HEK293 (cell line): ENCODE measurements around the gene ACTA2.

ENCODE experiments used
- CTCF ChIA-PET: fragments of 350-600 bp; formaldehyde crosslinking; extraction: SDS; loops from one replicate; lab custom pipeline; 2021; ENCODE audit warnings: antibody characterized with exemption; lab: Yijun Ruan, JAX
- POLR2A ChIA-PET: fragments of 300-600 bp; formaldehyde crosslinking; extraction: SDS; loops from one replicate; lab custom pipeline; 2020; ENCODE audit warnings: antibody characterized with exemption, inconsistent platforms; lab: Yijun Ruan, JAX
- H3K27ac ChIP-seq: fragments of 200-500 bp; sonication (Bioruptor generic); 2 replicates; pipeline ENCODE4 v1.5.1; 2014; ENCODE audit warnings: low read depth, low read length, control low read depth, inconsistent platforms; ENCODE audit errors: extremely low read depth
- H3K36me3 ChIP-seq, 2 experiments: fragments of 200-500 bp in 1 of 2; sonication (Bioruptor generic) in 1 of 2; 1 replicate in 1 of 2; 2 replicates in 1 of 2; pipeline ENCODE4 v1.5.1; 2014 to 2017; ENCODE audit warnings: inconsistent platforms in 2 of 2, low read length in 2 of 2; ENCODE audit not compliant: control insufficient read depth in 2 of 2, insufficient read depth in 1 of 2
- H3K4me1 ChIP-seq: fragments of 200-500 bp; sonication (Bioruptor generic); 2 replicates; pipeline ENCODE4 v1.5.1; 2014; ENCODE audit warnings: mild to moderate bottlenecking, low read length, inconsistent platforms; ENCODE audit not compliant: control insufficient read depth, insufficient read depth
- H3K4me3 ChIP-seq: 2 replicates; pipeline ENCODE4 v1.5.1; 2011; ENCODE audit warnings: low read depth, mild to moderate bottlenecking, control low read depth, low read length, moderate library complexity
- H3K9me3 ChIP-seq: fragments of 200-500 bp; sonication (Bioruptor generic); 2 replicates; pipeline ENCODE4 v1.5.1; 2014; ENCODE audit warnings: low read depth, low read length, inconsistent platforms; ENCODE audit not compliant: control insufficient read depth, insufficient read depth
- FEZF1 ChIP-seq: fragments of 450-650 bp; formaldehyde crosslinking; IDR thresholded peaks from 2 replicates; pipeline ENCODE4 v1.5.1; 2016; ENCODE audit warnings: missing biosample characterization, missing genetic modification characterization
- GLIS1 ChIP-seq: fragments of 450-650 bp; formaldehyde crosslinking; IDR thresholded peaks from 2 replicates; pipeline ENCODE4 v1.5.1; 2016; ENCODE audit warnings: missing biosample characterization, missing genetic modification characterization
- MYNN ChIP-seq: fragments of 450-650 bp; formaldehyde crosslinking; IDR thresholded peaks from 2 replicates; pipeline ENCODE4 v1.5.1; 2016; ENCODE audit warnings: missing biosample characterization, missing genetic modification characterization, borderline replicate concordance
- SP2 ChIP-seq: fragments of 450-650 bp; formaldehyde crosslinking; IDR thresholded peaks from 2 replicates; pipeline ENCODE4 v1.5.1; 2016; ENCODE audit warnings: missing biosample characterization, missing genetic modification characterization
- WT1 ChIP-seq: fragments of 450-650 bp; formaldehyde crosslinking; IDR thresholded peaks from 2 replicates; pipeline ENCODE4 v1.5.1; 2016; ENCODE audit warnings: missing biosample characterization, missing genetic modification characterization
- ZBTB7A ChIP-seq: fragments of 450-650 bp; formaldehyde crosslinking; IDR thresholded peaks from 2 replicates; pipeline ENCODE4 v1.5.1; 2016; ENCODE audit warnings: low read depth, missing biosample characterization, missing genetic modification characterization
- ZNF558 ChIP-seq: fragments of 450-650 bp; formaldehyde crosslinking; IDR thresholded peaks from 2 replicates; pipeline ENCODE4 v1.5.1; 2016; ENCODE audit warnings: missing biosample characterization, missing genetic modification characterization
- ZNF610 ChIP-seq: fragments of 450-650 bp; formaldehyde crosslinking; IDR thresholded peaks from 2 replicates; pipeline ENCODE4 v1.5.1; 2016; ENCODE audit warnings: missing biosample characterization, missing genetic modification characterization, borderline replicate concordance
- ZNF654 ChIP-seq: fragments of 450-650 bp; formaldehyde crosslinking; IDR thresholded peaks from 2 replicates; pipeline ENCODE4 v1.5.1; 2016; ENCODE audit warnings: low read depth, missing biosample characterization, missing genetic modification characterization
- TF ChIP-seq, protein P1 (sequence below): fragments of 450-650 bp; formaldehyde crosslinking; IDR thresholded peaks from 2 replicates; pipeline ENCODE4 v1.5.1; 2016; ENCODE audit warnings: missing biosample characterization, missing genetic modification characterization
- TF ChIP-seq, protein P2 (sequence below): fragments of 450-650 bp; formaldehyde crosslinking; IDR thresholded peaks from 2 replicates; pipeline ENCODE4 v1.5.1; 2017; ENCODE audit warnings: missing biosample characterization, missing genetic modification characterization
- TF ChIP-seq, protein P3 (sequence below): fragments of 450-650 bp; formaldehyde crosslinking; IDR thresholded peaks from 2 replicates; pipeline ENCODE4 v1.5.1; 2016; ENCODE audit warnings: missing biosample characterization, missing genetic modification characterization, low read depth
- TF ChIP-seq, protein P4 (sequence below): fragments of 450-650 bp; formaldehyde crosslinking; IDR thresholded peaks from 2 replicates; pipeline ENCODE4 v1.5.1; 2016; ENCODE audit warnings: missing biosample characterization, missing genetic modification characterization
- TF ChIP-seq, protein P5 (sequence below): fragments of 450-650 bp; formaldehyde crosslinking; IDR thresholded peaks from 2 replicates; pipeline ENCODE4 v1.5.1; 2016; ENCODE audit warnings: missing biosample characterization, missing genetic modification characterization
- TF ChIP-seq, protein P6 (sequence below): fragments of 450-650 bp; formaldehyde crosslinking; IDR thresholded peaks from 2 replicates; pipeline ENCODE4 v1.5.1; 2016; ENCODE audit warnings: missing biosample characterization, missing genetic modification characterization

ACTA2 gene

DNA sequence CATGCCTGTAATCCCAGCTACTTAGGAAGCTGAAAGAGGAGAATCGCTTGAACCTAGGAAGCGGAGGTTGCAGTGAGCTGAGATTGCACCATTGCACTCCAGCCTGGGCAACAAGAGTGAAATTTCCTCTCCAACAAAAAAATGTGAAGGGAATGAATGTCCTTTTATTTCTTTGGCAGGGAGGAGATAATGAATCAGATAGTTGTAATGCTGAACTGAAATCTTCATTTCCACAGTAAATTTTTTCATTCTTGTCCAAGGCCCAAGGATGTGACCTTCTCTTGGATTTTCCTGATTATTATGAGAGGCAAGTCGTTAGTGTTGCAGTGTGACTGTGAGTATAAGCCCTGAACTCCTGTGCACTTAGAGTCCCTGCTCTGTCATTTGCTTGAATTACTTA is 59.0 kb downstream of the ACTA2 start:
- ChIA-PET CTCF (interaction anchor here (1.1 to 1.3 kb wide), 2 partner anchors 57 to 58 kb away, joined by 4 to 5 read pairs; no protein-coding TSS in a partner anchor), POLR2A (interaction anchor here (1.4 kb wide), 1 partner anchor 13 kb away, joined by 4 read pairs; the partner anchor contains the start of gene STAMBPL1)
- H3K4me1 ChIP-seq, result peaks cover 30% of the 10 kb centered on the region
- H3K4me3 ChIP-seq, result no peak overlapping the region
- no peaks in the 10 kb centered on the region for H3K9me3 ChIP-seq
- H3K36me3 ChIP-seq, result no peaks in the 10 kb centered on the region
- TF ChIP-seq FEZF1 (tag by site-specific recombination) (0 out of 2 replicates have a peak, but pooled peaks have one; percentile 10), SP2 (tag by site-specific recombination) (no peak)
- H3K27ac ChIP-seq, result no peak overlapping the region

DNA sequence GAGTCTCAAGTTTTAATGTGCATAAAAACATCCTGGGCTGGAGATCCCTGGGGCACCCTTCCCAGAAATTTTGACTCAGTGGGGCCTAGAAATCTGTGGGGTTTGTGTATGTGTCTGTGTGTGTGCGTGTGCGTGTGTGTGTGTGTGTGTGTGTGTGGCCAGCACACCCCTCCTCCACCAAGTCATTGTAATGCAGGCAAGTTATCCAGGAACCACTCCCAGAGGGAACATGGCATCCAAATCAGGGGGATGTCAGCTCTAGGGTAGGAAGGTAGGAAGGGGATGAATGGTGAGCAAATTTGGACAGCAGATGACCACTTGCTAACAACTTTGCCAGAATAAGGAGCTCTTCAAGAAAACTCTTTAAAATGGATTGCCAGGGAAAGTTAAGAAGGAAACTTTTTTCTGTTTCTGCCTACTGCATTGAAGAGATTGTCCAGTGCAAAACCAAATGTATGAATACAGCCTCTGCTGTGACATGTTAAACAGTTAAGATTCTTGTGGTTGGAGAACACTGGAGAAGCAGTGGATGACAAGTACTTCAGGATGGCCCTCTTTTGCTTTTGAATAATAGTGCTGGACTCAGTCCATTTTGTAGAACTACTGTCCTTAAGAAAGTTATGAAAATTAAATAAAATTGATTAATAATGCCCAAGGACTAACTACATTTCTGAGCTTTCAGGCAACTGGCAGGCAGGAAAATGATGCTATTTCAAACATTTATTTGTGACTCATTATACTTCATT is 60.2 kb downstream of the ACTA2 start:
- Histone ChIP-seq H3K9me3 (no peaks in the 10 kb centered on the region), H3K27ac (no peak overlapping the region), H3K4me1 (peaks cover 24% of the 10 kb centered on the region), H3K36me3 (no peaks in the 10 kb centered on the region), H3K4me3 (no peak overlapping the region)
- POLR2A ChIA-PET, result no interaction called here
- TF ChIP-seq, protein P1, sequence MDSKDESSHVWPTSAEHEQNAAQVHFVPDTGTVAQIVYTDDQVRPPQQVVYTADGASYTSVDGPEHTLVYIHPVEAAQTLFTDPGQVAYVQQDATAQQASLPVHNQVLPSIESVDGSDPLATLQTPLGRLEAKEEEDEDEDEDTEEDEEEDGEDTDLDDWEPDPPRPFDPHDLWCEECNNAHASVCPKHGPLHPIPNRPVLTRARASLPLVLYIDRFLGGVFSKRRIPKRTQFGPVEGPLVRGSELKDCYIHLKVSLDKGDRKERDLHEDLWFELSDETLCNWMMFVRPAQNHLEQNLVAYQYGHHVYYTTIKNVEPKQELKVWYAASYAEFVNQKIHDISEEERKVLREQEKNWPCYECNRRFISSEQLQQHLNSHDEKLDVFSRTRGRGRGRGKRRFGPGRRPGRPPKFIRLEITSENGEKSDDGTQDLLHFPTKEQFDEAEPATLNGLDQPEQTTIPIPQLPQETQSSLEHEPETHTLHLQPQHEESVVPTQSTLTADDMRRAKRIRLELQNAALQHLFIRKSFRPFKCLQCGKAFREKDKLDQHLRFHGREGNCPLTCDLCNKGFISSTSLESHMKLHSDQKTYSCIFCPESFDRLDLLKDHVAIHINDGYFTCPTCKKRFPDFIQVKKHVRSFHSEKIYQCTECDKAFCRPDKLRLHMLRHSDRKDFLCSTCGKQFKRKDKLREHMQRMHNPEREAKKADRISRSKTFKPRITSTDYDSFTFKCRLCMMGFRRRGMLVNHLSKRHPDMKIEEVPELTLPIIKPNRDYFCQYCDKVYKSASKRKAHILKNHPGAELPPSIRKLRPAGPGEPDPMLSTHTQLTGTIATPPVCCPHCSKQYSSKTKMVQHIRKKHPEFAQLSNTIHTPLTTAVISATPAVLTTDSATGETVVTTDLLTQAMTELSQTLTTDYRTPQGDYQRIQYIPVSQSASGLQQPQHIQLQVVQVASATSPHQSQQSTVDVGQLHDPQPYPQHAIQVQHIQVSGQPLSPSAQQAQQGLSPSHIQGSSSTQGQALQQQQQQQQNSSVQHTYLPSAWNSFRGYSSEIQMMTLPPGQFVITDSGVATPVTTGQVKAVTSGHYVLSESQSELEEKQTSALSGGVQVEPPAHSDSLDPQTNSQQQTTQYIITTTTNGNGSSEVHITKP (tag by site-specific recombination), result peak; percentile 81
- no peak for TF ChIP-seq ZNF558
- TF ChIP-seq, protein P2, sequence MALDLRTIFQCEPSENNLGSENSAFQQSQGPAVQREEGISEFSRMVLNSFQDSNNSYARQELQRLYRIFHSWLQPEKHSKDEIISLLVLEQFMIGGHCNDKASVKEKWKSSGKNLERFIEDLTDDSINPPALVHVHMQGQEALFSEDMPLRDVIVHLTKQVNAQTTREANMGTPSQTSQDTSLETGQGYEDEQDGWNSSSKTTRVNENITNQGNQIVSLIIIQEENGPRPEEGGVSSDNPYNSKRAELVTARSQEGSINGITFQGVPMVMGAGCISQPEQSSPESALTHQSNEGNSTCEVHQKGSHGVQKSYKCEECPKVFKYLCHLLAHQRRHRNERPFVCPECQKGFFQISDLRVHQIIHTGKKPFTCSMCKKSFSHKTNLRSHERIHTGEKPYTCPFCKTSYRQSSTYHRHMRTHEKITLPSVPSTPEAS (tag by site-specific recombination), result peak; percentile 79
- TF ChIP-seq GLIS1 (tag by site-specific recombination), result 0 out of 2 replicates have a peak, but pooled peaks have one; percentile 17
- CTCF ChIA-PET, result interaction anchor here (0.6 to 1.3 kb wide), 5 partner anchors 41 to 59 kb away, joined by 3 to 5 read pairs (median 4); no protein-coding TSS in a partner anchor

DNA sequence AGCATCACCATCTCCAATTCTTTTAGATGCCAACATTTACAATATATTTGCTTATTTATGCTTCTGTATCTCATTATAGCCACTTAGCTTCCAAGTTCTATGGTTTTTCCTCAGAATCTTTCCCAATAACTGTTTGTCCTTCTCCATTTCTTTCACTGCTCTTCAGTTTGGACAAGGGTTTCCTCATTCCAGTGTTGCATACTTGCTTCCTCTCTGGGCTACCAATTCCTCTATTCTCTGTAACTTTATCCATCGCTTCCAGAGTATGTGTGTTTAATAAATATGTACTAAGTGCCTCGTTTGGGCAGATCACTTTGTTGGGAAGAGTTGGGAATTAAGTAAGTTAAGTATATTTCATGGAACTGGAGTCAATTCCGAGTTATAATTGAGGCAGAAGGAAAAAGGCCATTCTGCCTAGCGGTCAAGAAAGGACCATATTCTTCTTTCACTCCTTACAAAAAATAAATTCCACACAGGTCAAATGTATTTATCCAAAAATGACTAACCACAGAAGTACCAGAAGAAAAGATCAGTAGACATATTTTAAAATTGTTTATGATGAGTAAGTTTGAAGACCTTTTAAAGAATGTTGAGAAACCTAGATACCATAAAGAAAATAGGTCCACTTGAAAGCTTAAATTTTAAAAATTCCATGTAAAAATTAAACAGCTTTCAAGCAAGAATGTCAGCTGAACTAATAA is 61.7 kb downstream of the ACTA2 start:
- Histone ChIP-seq H3K27ac (no peak overlapping the region), H3K4me1 (peaks cover 19% of the 10 kb centered on the region)
- TF ChIP-seq ZNF610 (tag by site-specific recombination) (no peak), ZNF654 (tag by site-specific recombination) (no peak), MYNN (tag by site-specific recombination) (no peak), WT1 (no peak), ZBTB7A (tag by site-specific recombination) (no peak)
- TF ChIP-seq, protein P3, sequence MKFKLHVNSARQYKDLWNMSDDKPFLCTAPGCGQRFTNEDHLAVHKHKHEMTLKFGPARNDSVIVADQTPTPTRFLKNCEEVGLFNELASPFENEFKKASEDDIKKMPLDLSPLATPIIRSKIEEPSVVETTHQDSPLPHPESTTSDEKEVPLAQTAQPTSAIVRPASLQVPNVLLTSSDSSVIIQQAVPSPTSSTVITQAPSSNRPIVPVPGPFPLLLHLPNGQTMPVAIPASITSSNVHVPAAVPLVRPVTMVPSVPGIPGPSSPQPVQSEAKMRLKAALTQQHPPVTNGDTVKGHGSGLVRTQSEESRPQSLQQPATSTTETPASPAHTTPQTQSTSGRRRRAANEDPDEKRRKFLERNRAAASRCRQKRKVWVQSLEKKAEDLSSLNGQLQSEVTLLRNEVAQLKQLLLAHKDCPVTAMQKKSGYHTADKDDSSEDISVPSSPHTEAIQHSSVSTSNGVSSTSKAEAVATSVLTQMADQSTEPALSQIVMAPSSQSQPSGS (tag by site-specific recombination), result no peak
- TF ChIP-seq, protein P4, sequence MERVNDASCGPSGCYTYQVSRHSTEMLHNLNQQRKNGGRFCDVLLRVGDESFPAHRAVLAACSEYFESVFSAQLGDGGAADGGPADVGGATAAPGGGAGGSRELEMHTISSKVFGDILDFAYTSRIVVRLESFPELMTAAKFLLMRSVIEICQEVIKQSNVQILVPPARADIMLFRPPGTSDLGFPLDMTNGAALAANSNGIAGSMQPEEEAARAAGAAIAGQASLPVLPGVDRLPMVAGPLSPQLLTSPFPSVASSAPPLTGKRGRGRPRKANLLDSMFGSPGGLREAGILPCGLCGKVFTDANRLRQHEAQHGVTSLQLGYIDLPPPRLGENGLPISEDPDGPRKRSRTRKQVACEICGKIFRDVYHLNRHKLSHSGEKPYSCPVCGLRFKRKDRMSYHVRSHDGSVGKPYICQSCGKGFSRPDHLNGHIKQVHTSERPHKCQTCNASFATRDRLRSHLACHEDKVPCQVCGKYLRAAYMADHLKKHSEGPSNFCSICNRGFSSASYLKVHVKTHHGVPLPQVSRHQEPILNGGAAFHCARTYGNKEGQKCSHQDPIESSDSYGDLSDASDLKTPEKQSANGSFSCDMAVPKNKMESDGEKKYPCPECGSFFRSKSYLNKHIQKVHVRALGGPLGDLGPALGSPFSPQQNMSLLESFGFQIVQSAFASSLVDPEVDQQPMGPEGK, result no peak
- TF ChIP-seq, protein P5, sequence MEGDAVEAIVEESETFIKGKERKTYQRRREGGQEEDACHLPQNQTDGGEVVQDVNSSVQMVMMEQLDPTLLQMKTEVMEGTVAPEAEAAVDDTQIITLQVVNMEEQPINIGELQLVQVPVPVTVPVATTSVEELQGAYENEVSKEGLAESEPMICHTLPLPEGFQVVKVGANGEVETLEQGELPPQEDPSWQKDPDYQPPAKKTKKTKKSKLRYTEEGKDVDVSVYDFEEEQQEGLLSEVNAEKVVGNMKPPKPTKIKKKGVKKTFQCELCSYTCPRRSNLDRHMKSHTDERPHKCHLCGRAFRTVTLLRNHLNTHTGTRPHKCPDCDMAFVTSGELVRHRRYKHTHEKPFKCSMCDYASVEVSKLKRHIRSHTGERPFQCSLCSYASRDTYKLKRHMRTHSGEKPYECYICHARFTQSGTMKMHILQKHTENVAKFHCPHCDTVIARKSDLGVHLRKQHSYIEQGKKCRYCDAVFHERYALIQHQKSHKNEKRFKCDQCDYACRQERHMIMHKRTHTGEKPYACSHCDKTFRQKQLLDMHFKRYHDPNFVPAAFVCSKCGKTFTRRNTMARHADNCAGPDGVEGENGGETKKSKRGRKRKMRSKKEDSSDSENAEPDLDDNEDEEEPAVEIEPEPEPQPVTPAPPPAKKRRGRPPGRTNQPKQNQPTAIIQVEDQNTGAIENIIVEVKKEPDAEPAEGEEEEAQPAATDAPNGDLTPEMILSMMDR (tag by site-specific recombination), result no peak
- TF ChIP-seq, protein P6, sequence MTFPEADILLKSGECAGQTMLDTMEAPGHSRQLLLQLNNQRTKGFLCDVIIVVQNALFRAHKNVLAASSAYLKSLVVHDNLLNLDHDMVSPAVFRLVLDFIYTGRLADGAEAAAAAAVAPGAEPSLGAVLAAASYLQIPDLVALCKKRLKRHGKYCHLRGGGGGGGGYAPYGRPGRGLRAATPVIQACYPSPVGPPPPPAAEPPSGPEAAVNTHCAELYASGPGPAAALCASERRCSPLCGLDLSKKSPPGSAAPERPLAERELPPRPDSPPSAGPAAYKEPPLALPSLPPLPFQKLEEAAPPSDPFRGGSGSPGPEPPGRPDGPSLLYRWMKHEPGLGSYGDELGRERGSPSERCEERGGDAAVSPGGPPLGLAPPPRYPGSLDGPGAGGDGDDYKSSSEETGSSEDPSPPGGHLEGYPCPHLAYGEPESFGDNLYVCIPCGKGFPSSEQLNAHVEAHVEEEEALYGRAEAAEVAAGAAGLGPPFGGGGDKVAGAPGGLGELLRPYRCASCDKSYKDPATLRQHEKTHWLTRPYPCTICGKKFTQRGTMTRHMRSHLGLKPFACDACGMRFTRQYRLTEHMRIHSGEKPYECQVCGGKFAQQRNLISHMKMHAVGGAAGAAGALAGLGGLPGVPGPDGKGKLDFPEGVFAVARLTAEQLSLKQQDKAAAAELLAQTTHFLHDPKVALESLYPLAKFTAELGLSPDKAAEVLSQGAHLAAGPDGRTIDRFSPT (tag by site-specific recombination), result no peak
- TF ChIP-seq, all 188 proteins: peak for 0
- H3K9me3 ChIP-seq, result no peaks in the 10 kb centered on the region
- H3K4me3 ChIP-seq, result no peak overlapping the region
- CTCF ChIA-PET, result interaction anchor here (0.9 kb wide), 1 partner anchor 29 kb away, joined by 3 read pairs; no protein-coding TSS in a partner anchor
- no peaks in the 10 kb centered on the region for H3K36me3 ChIP-seq
- POLR2A ChIA-PET, result no interaction called here
